ENCODE measurements around the gene TNFRSF4.
"Not testable (repeated sequence)": the region's sequence is repeated elsewhere in the genome, so short reads cannot be mapped to it uniquely, and the experiment has no call there.

Gene TNFRSF4

DNA sequence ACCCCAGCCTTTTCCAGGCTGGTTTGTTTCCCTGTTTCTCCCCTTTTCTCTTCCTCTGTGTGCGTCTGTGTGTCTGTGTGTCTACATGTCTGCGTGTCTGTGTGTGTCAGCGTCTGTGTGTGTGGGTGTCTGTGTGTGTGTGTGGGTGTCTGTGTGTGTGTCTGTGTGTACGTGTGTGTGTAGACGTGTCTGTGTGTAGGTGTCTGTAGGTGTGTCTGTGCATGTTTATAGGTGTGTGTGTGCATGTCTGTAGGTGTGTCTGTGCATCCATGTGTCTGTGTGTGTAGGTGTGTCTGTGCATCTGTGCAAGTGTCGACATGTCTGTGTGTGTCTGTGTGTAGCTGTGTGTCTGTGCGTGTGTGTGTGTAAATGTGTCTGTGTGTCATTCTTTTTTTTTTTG is 37.0 kb downstream of the TNFRSF4 start:
- H3K36me3 ChIP-seq (ENCODE audit: low read depth) = no peaks in the 10 kb centered on the region
- DNase-seq (ENCODE audit: low spot score) (no peak), ATAC-seq (ENCODE audit: low read depth) (no peak; the same call in 2 of the 3 replicates)
- TF ChIP-seq, protein P1, sequence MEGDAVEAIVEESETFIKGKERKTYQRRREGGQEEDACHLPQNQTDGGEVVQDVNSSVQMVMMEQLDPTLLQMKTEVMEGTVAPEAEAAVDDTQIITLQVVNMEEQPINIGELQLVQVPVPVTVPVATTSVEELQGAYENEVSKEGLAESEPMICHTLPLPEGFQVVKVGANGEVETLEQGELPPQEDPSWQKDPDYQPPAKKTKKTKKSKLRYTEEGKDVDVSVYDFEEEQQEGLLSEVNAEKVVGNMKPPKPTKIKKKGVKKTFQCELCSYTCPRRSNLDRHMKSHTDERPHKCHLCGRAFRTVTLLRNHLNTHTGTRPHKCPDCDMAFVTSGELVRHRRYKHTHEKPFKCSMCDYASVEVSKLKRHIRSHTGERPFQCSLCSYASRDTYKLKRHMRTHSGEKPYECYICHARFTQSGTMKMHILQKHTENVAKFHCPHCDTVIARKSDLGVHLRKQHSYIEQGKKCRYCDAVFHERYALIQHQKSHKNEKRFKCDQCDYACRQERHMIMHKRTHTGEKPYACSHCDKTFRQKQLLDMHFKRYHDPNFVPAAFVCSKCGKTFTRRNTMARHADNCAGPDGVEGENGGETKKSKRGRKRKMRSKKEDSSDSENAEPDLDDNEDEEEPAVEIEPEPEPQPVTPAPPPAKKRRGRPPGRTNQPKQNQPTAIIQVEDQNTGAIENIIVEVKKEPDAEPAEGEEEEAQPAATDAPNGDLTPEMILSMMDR (IDR thresholded peaks at IDR 0.05; ENCODE audit: poor library complexity, severe bottlenecking) = no peak
- H3K9me3 ChIP-seq (ENCODE audit: severe bottlenecking) = no peaks in the 10 kb centered on the region
- no peaks in the 10 kb centered on the region for H3K27me3 ChIP-seq (ENCODE audit: insufficient read depth, poor library complexity, severe bottlenecking)
- no peak overlapping the region for H3K4me3 ChIP-seq (ENCODE audit: severe bottlenecking)
- no peak overlapping the region for H3K27ac ChIP-seq (ENCODE audit: poor library complexity, severe bottlenecking)
- H3K4me1 ChIP-seq (ENCODE audit: insufficient read depth, poor library complexity, severe bottlenecking) = no peaks in the 10 kb centered on the region

DNA sequence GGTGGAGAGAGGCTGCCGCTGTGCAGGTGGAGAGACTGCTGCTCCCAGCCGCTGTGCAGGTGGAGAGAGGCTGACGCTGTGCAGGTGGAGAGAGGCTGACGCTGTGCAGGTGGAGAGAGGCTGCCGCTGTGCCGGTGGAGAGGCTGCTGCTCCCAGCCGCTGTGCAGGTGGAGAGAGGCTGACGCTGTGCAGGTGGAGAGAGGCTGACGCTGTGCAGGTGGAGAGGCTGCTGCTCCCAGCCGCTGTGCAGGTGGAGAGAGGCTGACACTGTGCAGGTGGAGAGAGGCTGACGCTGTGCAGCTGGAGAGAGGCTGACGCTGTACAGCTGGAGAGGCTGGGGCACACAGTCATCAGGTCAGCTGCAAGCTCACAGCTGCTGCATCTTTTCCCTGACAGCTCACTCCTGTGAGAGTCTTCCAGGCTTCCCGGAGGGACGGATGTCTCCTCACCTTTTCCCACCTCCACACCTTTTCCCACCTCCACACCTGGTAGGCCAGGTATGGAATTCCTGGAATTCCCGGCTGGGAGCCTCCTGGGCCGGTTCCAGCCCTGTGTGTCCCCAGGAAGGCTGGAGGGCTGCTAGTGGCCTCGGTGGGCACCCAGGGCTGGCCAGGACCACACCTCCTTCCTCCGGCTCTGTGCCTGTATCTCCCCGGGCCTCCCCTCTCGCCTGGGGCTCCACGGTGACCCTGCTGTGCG is 37.7 kb downstream of the TNFRSF4 start:
- H3K4me1 ChIP-seq (ENCODE audit: insufficient read depth, poor library complexity, severe bottlenecking); H3K4me3 ChIP-seq (ENCODE audit: severe bottlenecking); H3K27me3 ChIP-seq (ENCODE audit: insufficient read depth, poor library complexity, severe bottlenecking); H3K27ac ChIP-seq (ENCODE audit: poor library complexity, severe bottlenecking); H3K9me3 ChIP-seq (ENCODE audit: severe bottlenecking); H3K36me3 ChIP-seq (ENCODE audit: low read depth): not testable (repeated sequence)
- peak; percentile 64 for DNase-seq (ENCODE audit: low spot score)
- ATAC-seq (ENCODE audit: low read depth) = peak; percentile 68

DNA sequence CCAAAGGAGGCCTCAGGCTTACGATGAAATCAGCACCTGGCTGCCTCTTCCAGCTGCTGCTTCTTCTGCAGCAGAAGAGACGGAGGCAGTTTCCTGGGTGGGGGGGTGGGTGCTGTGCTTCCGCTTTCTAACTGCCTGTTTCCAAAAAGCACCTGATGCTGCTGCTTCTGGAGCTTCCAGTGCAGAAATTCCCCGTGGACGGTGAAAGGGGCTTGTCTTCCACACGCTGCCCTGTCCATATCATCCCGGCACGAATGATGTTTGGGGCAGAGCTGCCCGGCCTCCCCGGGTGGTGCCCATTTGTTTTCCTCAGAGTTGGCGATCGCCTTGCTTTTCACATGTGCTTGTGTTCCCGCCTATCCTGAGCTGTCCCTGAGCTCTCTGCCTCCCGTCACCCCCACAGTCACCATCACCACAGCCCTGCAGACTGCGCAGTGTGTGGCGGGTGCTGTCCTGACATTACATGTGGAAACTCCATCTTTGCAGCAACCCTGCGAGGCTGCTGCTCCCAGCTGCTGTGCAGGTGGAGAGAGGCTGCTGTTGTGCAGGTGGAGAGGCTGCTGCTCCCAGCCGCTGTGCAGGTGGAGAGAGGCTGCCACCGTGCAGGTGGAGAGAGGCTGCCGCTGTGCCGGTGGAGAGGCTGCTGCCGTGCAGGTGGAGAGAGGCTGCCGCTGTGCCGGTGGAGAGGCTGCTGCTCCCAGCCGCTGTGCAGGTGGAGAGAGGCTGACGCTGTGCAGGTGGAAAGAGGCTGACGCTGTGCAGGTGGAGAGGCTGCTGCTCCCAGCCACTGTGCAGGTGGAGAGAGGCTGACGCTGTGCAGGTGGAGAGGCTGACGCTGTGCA is 38.5 kb downstream of the TNFRSF4 start:
- TF ChIP-seq, protein P1 (IDR thresholded peaks at IDR 0.05; ENCODE audit: poor library complexity, severe bottlenecking) = no peak
- H3K27ac ChIP-seq (ENCODE audit: poor library complexity, severe bottlenecking) = no peak overlapping the region
- no peak overlapping the region for H3K4me3 ChIP-seq (ENCODE audit: severe bottlenecking)
- ATAC-seq (ENCODE audit: low read depth) (no peak), DNase-seq (ENCODE audit: low spot score) (no peak)
- no peaks in the 10 kb centered on the region for H3K27me3 ChIP-seq (ENCODE audit: insufficient read depth, poor library complexity, severe bottlenecking)
- no peaks in the 10 kb centered on the region for H3K36me3 ChIP-seq (ENCODE audit: low read depth)
- H3K9me3 ChIP-seq (ENCODE audit: severe bottlenecking) = no peaks in the 10 kb centered on the region
- H3K4me1 ChIP-seq (ENCODE audit: insufficient read depth, poor library complexity, severe bottlenecking) = no peaks in the 10 kb centered on the region

DNA sequence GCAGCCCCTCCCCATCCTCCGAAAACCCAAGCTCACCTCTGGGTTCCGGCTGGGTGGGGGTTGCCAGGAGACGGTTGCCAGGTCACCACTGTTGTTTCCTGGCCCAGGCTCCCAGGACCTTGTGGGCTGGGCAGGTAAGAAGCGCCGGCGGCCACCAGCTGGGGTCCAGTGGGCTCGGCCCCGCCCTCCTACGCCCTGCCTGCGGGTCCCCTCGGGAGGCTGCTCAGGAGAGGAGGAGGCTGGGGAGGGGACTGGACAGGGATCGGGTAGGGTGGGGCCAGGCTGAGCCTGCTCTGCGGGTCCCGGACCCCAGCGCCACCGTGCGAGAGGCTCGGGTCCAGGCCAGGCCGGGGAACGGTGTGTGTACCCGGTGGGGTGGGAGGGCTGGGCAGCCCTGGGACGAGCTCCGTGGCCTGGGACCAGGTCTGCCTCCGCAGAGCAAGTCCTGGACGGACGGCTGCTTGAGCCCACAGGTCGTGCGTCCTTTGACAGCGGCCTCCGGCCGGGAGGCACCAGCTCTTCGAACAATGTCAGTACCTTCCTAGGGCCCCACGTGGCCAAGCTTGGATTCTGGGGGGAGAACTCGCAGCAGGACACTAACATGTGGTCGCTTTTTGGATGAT is 40.0 kb downstream of the TNFRSF4 start, which contains the start of gene TTLL10:
TSS of gene TTLL10 (plus strand) at position 88 of the 623 bp plus-strand sequence. CDS start 5,336 bp downstream, outside the sequence.
- no peaks in the 10 kb centered on the region for H3K36me3 ChIP-seq (ENCODE audit: low read depth)
- TF ChIP-seq, protein P1 (IDR thresholded peaks at IDR 0.05; ENCODE audit: poor library complexity, severe bottlenecking) = no peak
- ATAC-seq (ENCODE audit: low read depth) = no peak
- peak; percentile 54 for DNase-seq (ENCODE audit: low spot score)
- no peaks in the 10 kb centered on the region for H3K27me3 ChIP-seq (ENCODE audit: insufficient read depth, poor library complexity, severe bottlenecking)
- H3K27ac ChIP-seq (ENCODE audit: poor library complexity, severe bottlenecking) = no peak within 1 kb of the TSS
- H3K4me3 ChIP-seq (ENCODE audit: severe bottlenecking) = no peak within 1 kb of the TSS
- H3K4me1 ChIP-seq (ENCODE audit: insufficient read depth, poor library complexity, severe bottlenecking) = no peaks in the 10 kb centered on the region
- H3K9me3 ChIP-seq (ENCODE audit: severe bottlenecking) = no peaks in the 10 kb centered on the region

DNA sequence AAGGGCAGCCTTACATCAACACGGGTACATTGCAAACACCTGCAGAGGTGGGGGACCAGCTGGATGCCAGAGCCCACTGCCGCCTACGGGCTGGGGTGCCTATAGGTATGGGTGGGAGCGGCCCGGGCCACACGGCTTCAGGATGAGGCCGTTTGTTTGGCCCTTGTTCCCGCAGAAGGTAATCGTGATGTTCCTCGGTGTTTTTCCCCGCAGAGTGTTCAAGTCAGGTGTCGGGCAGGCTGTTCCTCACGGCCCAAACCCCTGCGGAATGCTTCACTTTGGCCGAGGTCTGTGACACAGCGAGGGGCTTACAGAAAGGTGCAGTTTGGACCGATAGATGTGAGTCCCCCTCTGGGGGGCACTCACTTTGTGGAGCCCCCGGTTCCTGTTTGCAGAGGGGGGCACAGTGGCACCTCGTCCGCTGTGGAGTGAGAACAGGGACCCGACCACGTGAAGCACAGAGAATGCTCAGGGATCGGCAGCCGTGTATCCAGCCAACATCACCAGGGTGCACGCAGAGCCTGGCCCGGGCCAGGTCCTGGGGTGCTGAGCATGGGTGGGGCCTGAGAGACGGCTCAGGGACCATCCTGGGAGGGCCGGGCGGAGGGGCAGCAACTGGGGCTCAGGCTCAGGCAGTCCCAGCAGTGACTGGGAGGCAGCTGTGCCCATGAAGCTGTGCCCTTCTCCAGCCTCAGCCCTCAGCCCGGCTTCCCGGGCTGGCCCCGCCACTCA is 40.7 kb downstream of the TNFRSF4 start:
- Histone ChIP-seq H3K4me3 (ENCODE audit: severe bottlenecking) (no peak overlapping the region), H3K27ac (ENCODE audit: poor library complexity, severe bottlenecking) (no peak overlapping the region), H3K9me3 (ENCODE audit: severe bottlenecking) (no peaks in the 10 kb centered on the region), H3K4me1 (ENCODE audit: insufficient read depth, poor library complexity, severe bottlenecking) (no peaks in the 10 kb centered on the region), H3K27me3 (ENCODE audit: insufficient read depth, poor library complexity, severe bottlenecking) (no peaks in the 10 kb centered on the region), H3K36me3 (ENCODE audit: low read depth) (no peaks in the 10 kb centered on the region; the same call in 1 of the 2 replicates)
- TF ChIP-seq, protein P1 (IDR thresholded peaks at IDR 0.05; ENCODE audit: poor library complexity, severe bottlenecking) = no peak
- ATAC-seq (ENCODE audit: low read depth) = no peak
- no peak for DNase-seq (ENCODE audit: low spot score)
